Ammon's horn (tissue), 1 donor: ENCODE measurements around the gene CLCN4.

ENCODE experiments used
- DNase-seq: peaks from one replicate; pipeline ENCODE4 v3.0.0-alpha.2; 2016; ENCODE audit warnings: low spot score

CLCN4 gene

GRCh38 chrX:10244915-10245622 is 88.3 kb downstream of the CLCN4 start:
- DNase-seq: no peak

- no peak for DNase-seq
These were observed 89.1 kb downstream of the CLCN4 start for GRCh38 chrX:10245886-10246285.

GRCh38 chrX:10246297-10246696 is 89.5 kb downstream of the CLCN4 start:
- no peak for DNase-seq

GRCh38 chrX:10246846-10247245 is 90.1 kb downstream of the CLCN4 start:
- no peak for DNase-seq

GRCh38 chrX:10254739-10255138 is 98.0 kb downstream of the CLCN4 start:
- DNase-seq: no peak

- no peak for DNase-seq
These were observed 102.9 kb downstream of the CLCN4 start for GRCh38 chrX:10259716-10260115.

GRCh38 chrX:10265775-10266174 is 109.0 kb downstream of the CLCN4 start:
- no peak for DNase-seq

- DNase-seq: no peak
These were observed 121.9 kb downstream of the CLCN4 start for GRCh38 chrX:10278716-10279115.

- peak; percentile 5 for DNase-seq
These were observed 123.3 kb downstream of the CLCN4 start for GRCh38 chrX:10280071-10280470.

- no peak for DNase-seq
These were observed 125.7 kb downstream of the CLCN4 start for GRCh38 chrX:10282490-10282889.

- DNase-seq: no peak
These were observed 129.4 kb downstream of the CLCN4 start for GRCh38 chrX:10286195-10286594.
